CD4-positive, alpha-beta T cell treated with Interleukin-12 subunit alpha and Interleukin-12 subunit beta, for 1 hour (primary cell): ENCODE data around the gene GAS5.

Experiments
- DNase-seq: peaks from one replicate; pipeline ENCODE4 v3.0.0-alpha.2; 2020

The GAS5 gene

DNA sequence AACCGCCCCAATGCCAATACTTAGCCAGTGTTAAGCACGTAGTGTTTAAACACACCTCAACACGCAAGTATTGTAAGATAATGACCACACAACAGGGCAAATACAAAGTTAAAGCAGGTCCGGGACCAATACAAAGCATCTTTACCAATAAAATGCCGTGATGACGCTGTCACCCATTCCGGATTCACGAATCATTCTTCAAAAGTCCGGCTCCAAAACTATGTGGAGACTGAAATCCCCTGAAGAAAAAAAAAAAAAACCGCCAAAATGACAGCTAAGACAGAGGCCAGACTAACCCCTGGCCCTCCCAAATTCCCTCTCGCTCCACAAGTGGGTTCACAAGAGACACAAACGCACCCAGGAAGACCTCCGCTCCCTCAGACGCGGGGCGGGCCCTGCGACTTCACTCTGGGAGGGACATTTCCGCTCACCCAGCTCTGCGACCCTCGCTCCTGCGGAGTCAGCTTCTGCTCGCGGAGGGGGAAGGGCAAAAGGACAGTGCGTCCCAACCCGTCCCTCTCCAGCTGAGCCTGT lies 43.9 kb downstream of the GAS5 start:
- no peak for DNase-seq

DNA sequence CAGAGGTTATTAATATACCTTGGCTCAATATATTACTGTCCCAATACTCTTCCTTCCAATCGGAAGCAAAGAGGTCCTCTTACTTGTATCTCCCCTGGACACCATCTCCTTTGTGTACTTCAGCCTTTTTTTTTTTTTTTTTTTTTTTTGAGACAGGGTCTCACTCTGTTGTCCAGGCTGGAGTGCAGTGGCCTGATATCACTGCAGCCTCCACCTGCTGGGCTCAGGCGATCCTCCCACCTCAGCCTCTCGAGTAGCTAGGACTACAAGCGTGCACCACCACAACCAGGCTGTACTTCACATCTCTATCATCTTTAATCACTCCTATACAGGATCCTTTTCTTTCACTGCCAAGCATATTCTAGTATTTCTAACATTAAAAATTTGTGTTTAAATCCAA lies 46.1 kb downstream of the GAS5 start:
- DNase-seq = no peak

DNA sequence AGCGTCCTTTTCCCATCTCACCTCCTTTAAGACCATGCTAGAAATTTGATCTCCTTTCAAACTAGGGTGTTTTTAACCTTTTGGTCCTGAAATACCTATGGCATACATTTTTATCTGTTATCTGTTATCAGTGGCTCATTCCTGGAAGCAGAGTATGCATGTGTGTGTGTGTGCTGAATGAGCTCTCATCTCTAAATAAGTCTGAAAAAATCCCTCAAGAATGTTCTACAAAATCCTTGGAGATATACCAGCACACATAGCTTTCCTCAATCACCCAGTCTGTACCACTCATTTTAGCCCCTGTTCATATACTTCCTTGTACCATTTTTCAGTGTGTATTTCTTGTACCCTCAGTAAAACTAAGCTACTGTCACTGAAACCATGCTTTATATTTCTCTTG lies 49.3 kb downstream of the GAS5 start:
- DNase-seq = no peak
